HG02943 (cell line): ENCODE data around the gene CUL2.
"Not testable (repeated sequence)": the region's sequence is repeated elsewhere in the genome, so short reads cannot be mapped to it uniquely, and the experiment has no call there.

ENCODE experiments used
- ATAC-seq: cut with Tn5 transposase; IDR thresholded peaks from one replicate; pipeline ENCODE4 v1.9.1; 2021; ENCODE audit warnings: mild to moderate bottlenecking, low read depth, moderate library complexity; ENCODE audit not compliant: unreplicated experiment

CUL2 gene

GRCh38 chr10:35025916-35026315 lies 64.2 kb downstream of the CUL2 start:
- ATAC-seq: no peak

DNA sequence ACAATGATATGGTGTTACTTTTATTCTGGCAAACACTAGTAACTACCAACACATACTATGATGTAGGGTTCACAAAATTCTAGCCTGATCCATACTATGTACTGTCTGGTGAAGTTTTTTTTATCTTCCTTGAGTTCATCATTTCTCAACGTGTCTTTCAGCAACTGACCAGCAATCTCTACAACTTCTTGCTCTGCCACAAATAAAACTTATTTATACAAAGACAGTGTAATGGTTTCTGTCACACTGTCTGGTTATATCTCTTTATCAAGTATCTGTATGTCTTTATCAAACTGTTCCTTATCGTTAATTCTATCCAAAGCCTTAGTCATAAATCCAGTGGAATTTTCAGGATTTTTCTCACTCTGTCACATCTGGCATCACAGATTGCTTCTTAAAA lies 69.7 kb downstream of the CUL2 start:
- ATAC-seq: no peak

DNA sequence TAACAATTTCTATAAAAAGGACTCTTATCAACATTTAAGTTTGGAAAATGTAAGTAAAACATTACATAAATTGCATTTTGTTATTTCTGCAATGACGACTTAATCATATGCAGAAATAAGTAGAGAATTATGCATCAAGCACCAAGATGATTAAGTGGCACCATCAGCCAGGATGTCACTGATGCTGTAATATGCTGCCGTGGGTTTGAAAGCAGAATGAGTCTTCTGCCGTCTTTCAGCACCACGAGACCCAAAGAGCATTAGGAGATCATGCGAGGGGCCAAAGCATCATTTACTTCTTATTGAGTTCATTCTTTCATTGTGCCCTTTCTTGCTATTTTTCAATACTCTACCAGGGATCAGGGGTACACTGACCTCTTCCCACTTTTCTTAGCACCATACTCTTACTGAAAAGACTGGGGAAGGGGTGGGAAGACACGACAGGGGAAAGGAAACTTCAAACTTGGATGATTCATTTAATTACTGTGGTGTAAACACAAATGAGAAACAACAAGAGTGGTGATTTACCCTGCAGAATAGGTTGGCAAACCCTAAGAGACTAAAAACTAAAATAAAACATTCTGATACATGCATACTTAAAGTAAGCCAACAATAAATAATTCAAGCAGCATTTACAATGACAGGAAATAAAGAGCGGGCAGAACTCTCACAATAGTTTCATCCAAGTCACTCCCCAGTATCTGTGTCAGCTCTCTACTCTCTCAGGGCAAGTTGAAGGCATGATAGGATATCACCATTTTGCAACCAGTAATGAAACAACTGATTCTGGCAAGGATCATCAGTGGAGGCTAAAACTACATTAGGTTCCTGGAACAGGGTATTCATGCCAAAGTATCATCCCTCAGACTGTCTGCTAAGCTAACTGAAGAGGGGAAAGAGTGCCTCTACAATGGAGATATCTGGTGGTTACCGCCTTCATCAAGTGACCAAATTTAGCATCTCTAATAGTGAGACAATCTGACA lies 70.8 kb downstream of the CUL2 start:
- no peak for ATAC-seq

DNA sequence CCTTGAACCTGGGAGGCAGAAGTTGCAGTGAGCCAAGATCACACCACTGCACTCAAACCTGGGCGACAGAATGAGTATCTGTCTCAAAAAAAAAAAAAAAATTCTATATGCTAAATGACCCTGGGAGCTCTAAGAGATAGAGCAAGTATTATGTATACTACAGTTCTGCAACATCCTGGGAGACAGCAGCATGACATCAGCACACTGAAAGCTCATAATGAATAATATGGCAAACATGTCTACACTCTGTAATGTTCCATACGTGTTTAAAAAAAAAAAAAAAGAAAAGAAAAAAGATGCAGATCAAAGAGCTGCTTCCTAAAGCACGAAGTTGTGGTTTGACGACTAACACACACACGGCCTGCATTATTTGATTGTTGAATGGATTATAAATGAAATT lies 72.5 kb downstream of the CUL2 start:
- ATAC-seq: no peak

- no peak for ATAC-seq
Measured at GRCh38 chr10:35015843-35016408, 74.2 kb downstream of the CUL2 start.

- no peak for ATAC-seq
Measured at GRCh38 chr10:35012781-35013180, 77.4 kb downstream of the CUL2 start.

DNA sequence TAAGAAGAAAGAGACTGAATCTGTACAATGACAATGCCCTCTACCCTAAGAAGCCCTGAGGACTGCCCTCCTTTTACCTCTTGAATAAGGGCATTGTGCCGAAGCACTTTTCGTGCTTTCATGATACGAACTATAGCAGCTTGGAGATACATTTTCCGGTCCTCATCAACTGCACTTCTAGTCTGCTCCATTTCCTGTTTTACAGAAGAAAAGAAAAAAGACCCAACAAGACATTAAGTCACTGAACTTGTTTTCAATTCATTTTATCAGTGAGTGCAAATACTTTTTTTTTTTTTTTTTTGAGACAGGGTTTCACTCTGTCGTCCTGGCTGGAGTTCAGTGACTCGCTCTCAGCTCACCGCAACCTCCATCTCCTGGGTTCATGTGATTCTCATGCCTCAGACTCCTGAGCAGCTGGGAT lies 78.4 kb downstream of the CUL2 start:
- ATAC-seq: no peak

- ATAC-seq: no peak
Measured at GRCh38 chr10:35007858-35008301, 82.3 kb downstream of the CUL2 start.

DNA sequence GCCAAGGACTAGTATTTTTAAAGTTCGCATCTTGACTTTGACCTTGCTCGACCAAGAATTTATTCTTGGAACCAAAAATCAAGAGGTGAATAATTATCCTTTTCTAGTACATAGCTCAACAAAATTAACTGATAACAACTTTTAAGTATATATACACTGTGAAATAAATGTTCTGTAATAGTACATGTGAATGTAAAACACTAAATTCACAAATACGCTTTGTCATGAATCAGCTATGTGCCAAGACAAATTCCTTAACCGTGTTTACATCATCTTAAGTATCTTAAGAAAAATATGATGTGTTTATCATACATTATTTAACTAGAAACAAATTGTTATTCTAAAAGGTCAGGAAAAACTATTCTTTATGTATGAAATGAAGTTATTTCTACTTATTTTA lies 83.3 kb downstream of the CUL2 start:
- ATAC-seq: no peak

DNA sequence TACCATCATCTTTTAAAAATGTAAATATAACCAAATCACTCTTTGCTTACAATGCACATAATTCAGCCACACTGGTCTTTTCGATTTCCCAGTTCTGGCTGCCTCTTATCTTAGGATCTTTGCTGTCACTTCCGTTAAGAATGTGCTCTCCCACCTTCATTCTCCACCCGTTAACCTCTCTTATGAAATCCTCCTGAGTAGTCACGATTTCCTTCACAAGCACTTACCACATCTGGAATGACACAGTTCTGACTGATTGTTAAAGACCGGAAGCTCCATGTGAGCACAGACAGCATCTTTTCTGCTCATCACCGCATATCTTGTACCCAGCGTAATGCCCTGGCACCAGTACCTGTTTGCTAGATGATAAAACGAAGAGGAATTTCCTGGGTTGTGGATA lies 84.3 kb downstream of the CUL2 start:
- ATAC-seq: no peak

DNA sequence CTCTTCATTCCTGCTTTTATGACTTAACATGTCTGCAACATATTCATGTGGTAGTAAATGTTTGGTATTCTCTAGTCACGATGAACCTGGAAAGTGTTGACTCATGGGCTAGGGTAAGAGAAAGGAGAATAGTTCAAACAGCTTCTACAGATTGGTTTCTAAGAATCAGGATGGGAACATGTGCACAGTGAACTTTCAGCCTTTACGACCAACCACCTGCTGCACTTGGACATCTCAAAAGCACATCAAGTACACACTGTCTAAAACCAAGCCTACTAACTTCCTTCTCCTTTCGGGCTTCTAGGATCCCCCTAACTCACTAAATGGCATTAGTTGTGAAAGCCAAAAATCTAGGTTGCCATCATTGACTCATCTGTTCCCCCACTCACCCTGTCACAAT lies 85.5 kb downstream of the CUL2 start:
- ATAC-seq: no peak

GRCh38 chr10:35003906-35004305 lies 86.2 kb downstream of the CUL2 start:
- ATAC-seq: no peak

DNA sequence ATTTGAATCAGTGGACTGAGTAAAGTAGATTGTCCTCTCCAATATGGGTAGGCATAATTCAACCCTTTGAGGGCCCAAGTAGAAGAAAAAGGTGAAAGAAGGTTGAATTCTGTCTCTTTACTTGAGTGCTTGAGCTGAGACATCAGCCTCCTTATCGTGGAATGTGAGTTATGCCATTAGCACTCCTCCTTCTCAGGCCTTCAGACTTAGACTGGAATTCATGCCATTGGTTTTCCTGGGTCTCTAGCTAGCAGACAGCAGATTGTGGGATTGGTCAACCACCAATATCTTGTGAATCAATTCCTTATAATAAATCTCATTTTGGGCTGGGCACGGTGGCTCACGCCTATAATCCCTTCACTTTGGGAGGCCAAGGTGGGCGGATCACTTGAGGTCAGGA lies 89.2 kb downstream of the CUL2 start:
- ATAC-seq: no peak

GRCh38 chr10:34999532-34999931 lies 90.6 kb downstream of the CUL2 start:
- ATAC-seq: no peak

DNA sequence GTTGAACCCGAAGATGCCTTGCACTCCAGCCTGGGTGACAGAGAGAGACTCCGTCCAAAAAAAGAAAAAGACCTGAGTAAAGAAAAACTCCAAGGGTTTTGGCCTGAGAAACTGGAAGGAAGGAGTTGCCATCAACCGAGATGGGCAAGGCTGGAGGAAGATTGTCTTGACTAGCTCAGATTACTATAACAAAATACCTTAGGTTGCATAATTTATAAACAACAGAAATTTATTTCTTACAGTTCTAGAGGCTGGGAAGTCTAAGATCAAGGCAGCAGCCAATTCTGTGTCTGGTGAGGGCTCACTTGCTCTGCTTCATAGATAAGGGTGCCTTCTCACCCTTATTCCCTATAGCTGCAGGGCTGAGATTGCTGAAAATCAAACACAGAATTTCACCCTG lies 91.2 kb downstream of the CUL2 start:
- ATAC-seq: no peak

GRCh38 chr10:34996843-34997242 lies 93.3 kb downstream of the CUL2 start:
- ATAC-seq: no peak

DNA sequence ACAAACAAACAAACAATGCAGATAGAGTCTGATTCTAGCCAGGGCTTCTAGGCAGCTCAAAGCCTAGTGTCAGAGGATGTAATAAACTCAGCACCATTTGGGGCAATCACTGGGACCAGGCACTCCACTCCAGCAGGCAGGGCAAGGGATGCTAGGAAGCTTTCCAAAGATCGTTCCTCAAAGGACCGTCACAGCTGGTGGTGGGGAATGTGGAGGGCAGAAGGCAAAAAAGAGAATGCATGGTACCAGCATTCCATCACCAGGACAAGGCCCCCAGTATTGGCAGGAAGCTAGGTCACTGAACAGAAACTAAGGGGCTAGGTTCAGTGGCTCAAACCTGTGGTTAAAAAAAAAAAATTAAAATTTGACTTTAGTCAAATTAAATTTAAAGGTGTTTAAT lies 94.2 kb downstream of the CUL2 start:
- no peak for ATAC-seq

DNA sequence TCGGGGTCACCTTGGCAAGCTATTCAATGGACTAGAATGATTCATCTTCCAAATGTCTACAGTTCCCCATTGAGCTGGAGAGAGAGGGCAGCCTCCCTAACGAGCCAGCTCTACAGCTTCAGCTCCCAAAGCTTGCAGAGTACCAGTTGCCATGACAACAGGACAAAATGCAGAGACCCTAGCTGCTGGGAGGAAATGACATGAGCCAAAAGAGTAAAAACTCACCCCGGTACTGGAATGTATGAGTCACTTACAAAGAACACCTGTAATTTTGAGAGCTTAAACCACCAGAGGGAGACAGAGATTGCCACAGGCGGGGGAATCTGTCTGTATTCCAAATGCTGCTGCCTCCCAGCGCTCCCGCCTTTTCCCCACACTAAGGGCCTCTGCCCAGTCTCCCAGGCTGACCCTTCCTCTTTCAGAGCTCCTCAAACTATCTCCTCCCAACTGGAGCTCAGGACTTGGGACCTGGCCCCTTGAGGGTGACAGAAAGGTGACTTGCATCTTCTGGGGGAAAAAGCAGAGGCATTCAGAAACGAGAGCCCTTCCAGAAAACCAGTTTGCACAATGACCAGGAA lies 95.5 kb downstream of the CUL2 start:
- peak; percentile 75 for ATAC-seq

- ATAC-seq: no peak
Measured at GRCh38 chr10:34993782-34994181, 96.4 kb downstream of the CUL2 start.

DNA sequence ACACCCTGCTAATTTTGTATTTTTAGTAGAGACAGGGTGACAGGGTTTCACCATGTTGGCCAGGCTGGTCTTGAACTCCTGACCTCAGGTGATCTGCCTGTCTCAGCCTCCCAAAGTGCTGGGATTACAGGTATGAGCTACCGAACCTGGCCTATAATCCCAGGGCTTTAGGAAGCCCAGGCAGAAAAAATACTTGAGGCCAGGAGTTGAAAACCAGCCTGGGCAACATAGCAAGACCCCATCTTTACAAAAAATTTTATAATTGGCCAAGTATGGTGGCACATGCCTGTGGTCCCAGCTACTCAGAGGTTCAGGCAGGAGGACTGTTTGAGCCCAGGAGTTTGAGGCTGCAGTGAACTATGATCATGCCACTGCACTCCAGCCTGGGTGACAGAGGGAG lies 99.0 kb downstream of the CUL2 start:
- ATAC-seq: not testable (repeated sequence)

- no peak for ATAC-seq
Measured at GRCh38 chr10:34988397-34989067, 101.6 kb downstream of the CUL2 start.
